HCT116 (cell line): ENCODE data around the gene MSI2. TPM values are rescaled to one million over a fixed set of nuclear protein-coding genes. Genes with fewer than 3 reads are reported as not detected.

Source experiments
- ATAC-seq: fragments of 200-7000 bp; cut with Tn5 transposase; 2 replicates; pipeline ENCODE4 v1.9.1; 2020; ENCODE audit warnings: mild to moderate bottlenecking, moderate library complexity
- BruUV-seq: library from RNA; stranded (reverse); fragments of 400-500 nt; replicated peaks from 2 replicates; lab custom pipeline; 2021; lab: Mats Ljungman, UMichigan
- CTCF ChIA-PET: fragments of 300-600 bp; sonication (Branson Sonifier 250); formaldehyde crosslinking; loops from one replicate; lab custom pipeline; 2021; ENCODE audit warnings: antibody characterized with exemption; lab: Charles Lee
- POLR2A ChIA-PET: fragments of 300-600, 350-600 bp; sonication (Branson Sonifier 250); formaldehyde crosslinking; loops from one replicate; lab custom pipeline; 2021; ENCODE audit warnings: antibody characterized with exemption; lab: Charles Lee
- RAD21 ChIA-PET, 2 experiments: fragments of 300-600 bp; sonication (Branson Sonifier 250); formaldehyde crosslinking; loops; one replicate each; lab custom pipeline; 2023; ENCODE audit warnings: low total read pairs in 2 of 2; ENCODE audit not compliant: uncharacterized antibody in 2 of 2, unreplicated experiment in 2 of 2, low non-redundant PET in 1 of 2; lab: Charles Lee
- DNase-seq: peaks from one replicate; pipeline ENCODE4 v3.0.0-alpha.2; 2010; ENCODE audit warnings: low read depth, low spot score
- H2AFZ ChIP-seq: fragments of 200-600 bp; shearing (Covaris generic), sonication (generic); 2 replicates; pipeline ENCODE4 v1.6.1; 2017; ENCODE audit warnings: low read depth, mixed run types, mixed read lengths, antibody characterized with exemption, low read length; ENCODE audit not compliant: poor library complexity, severe bottlenecking
- H3K27ac ChIP-seq: 2 replicates; pipeline ENCODE4 v1.5.1; 2012; ENCODE audit warnings: low read depth, low read length
- H3K27me3 ChIP-seq: fragments of 200-600 bp; sonication (generic); 2 replicates; pipeline ENCODE4 v1.6.1; 2016; ENCODE audit warnings: mixed run types, low read length, mixed read lengths; ENCODE audit not compliant: insufficient read depth
- H3K36me3 ChIP-seq, 2 experiments: fragments of 200-500 bp in 1 of 2; fragments of 200-600 bp in 1 of 2; sonication (Bioruptor generic) in 1 of 2; sonication (generic) in 1 of 2; 2 replicates each; pipeline versions ENCODE4 v1.5.1 to v1.6.1; 2014 to 2016; ENCODE audit warnings: low read length in 2 of 2, inconsistent platforms in 1 of 2, mixed read lengths in 1 of 2, mixed run types in 1 of 2; ENCODE audit not compliant: insufficient read depth in 2 of 2, control insufficient read depth in 1 of 2
- H3K4me1 ChIP-seq, 2 experiments: fragments of 200-600 bp in 1 of 2; sonication (generic) in 1 of 2; 2 replicates each; pipeline versions ENCODE4 v1.5.1 to v1.6.1; 2012 to 2017; ENCODE audit warnings: low read length in 2 of 2, inconsistent platforms in 1 of 2, mild to moderate bottlenecking in 1 of 2, mixed read lengths in 1 of 2, mixed run types in 1 of 2, moderate library complexity in 1 of 2; ENCODE audit not compliant: insufficient read depth in 2 of 2, control insufficient read depth in 1 of 2
- H3K4me2 ChIP-seq: fragments of 200-600 bp; sonication (generic); 2 replicates; pipeline ENCODE4 v1.6.1; 2017; ENCODE audit warnings: mixed run types, low read length, mixed read lengths
- H3K4me3 ChIP-seq, 2 experiments: fragments of 200-600 bp in 1 of 2; sonication (generic) in 1 of 2; replicated peaks in 1 of 2; 2 replicates each; pipeline ENCODE4 v1.5.1; 2011 to 2016; ENCODE audit warnings: low read length in 2 of 2, control low read depth in 1 of 2, low read depth in 1 of 2, mild to moderate bottlenecking in 1 of 2, mixed read lengths in 1 of 2, mixed run types in 1 of 2
- H3K79me2 ChIP-seq: fragments of 200-600 bp; sonication (generic); 2 replicates; pipeline ENCODE4 v1.6.1; 2017; ENCODE audit warnings: mild to moderate bottlenecking, mixed run types, low read length, moderate library complexity, mixed read lengths; ENCODE audit not compliant: insufficient read depth
- H3K9ac ChIP-seq: fragments of 200-600 bp; sonication (generic); 2 replicates; pipeline ENCODE4 v1.6.1; 2016; ENCODE audit warnings: low read length, mixed read lengths
- H3K9me2 ChIP-seq: fragments of 200-600 bp; sonication (generic), shearing (Covaris generic); 2 replicates; pipeline ENCODE4 v1.6.1; 2017; ENCODE audit warnings: mixed run types, mild to moderate bottlenecking, moderate library complexity; ENCODE audit not compliant: insufficient read depth
- H3K9me3 ChIP-seq, 2 experiments: fragments of 200-500 bp in 1 of 2; fragments of 200-600 bp in 1 of 2; sonication (Bioruptor generic) in 1 of 2; sonication (generic) in 1 of 2; 2 replicates each; pipeline ENCODE4 v1.6.1; 2014 to 2017; ENCODE audit warnings: low read length in 2 of 2, mixed read lengths in 2 of 2, inconsistent platforms in 1 of 2, low read depth in 1 of 2, mild to moderate bottlenecking in 1 of 2, mixed run types in 1 of 2, moderate library complexity in 1 of 2; ENCODE audit not compliant: control insufficient read depth in 1 of 2, insufficient read depth in 1 of 2
- H4K20me1 ChIP-seq: fragments of 200-600 bp; sonication (generic), shearing (Covaris generic); 2 replicates; pipeline ENCODE4 v1.6.1; 2017; ENCODE audit warnings: mixed run types, mild to moderate bottlenecking, moderate library complexity; ENCODE audit not compliant: insufficient read depth
- ELF1 ChIP-seq: IDR thresholded peaks from 2 replicates; pipeline ENCODE4 v1.6.1; 2012; ENCODE audit warnings: low read depth, borderline replicate concordance
- EZH2 ChIP-seq: fragments of 200-600 bp; sonication (generic); IDR thresholded peaks from 2 replicates; pipeline ENCODE4 v1.6.1; 2017; ENCODE audit warnings: antibody characterized with exemption, mixed run types
- EZH2phosphoT487 ChIP-seq: fragments of 200-600 bp; IDR thresholded peaks from 2 replicates; pipeline ENCODE4 v1.6.1; 2018; ENCODE audit warnings: antibody characterized with exemption, borderline replicate concordance
- JUND ChIP-seq: IDR thresholded peaks from 2 replicates; pipeline ENCODE4 v1.6.1; 2012
- POLR2A ChIP-seq: IDR thresholded peaks from 2 replicates; pipeline ENCODE4 v1.7.0; 2011; ENCODE audit warnings: borderline replicate concordance; ENCODE audit not compliant: insufficient read depth, insufficient read length; ENCODE audit errors: extremely low read depth
- POLR2AphosphoS5 ChIP-seq: IDR thresholded peaks from 2 replicates; pipeline ENCODE4 v1.6.1; 2011; ENCODE audit warnings: mild to moderate bottlenecking, low read depth, low read length, moderate library complexity
- SP1 ChIP-seq: IDR thresholded peaks from 2 replicates; pipeline ENCODE4 v1.6.1; 2012; ENCODE audit warnings: low read depth
- TCF7L2 ChIP-seq: IDR thresholded peaks from 2 replicates; pipeline ENCODE4 v1.7.0; 2011; ENCODE audit warnings: borderline replicate concordance, inconsistent platforms; ENCODE audit not compliant: insufficient read depth, insufficient read length; ENCODE audit errors: extremely low read depth
- ZNF274 ChIP-seq: fragments of 200-500 bp; sonication (Bioruptor generic); IDR thresholded peaks from 2 replicates; pipeline ENCODE4 v1.6.1; 2014; ENCODE audit warnings: mild to moderate bottlenecking, low read depth, low read length, inconsistent platforms
- intact Hi-C: fragments of 100-400 bp; cut with micrococcal nuclease; formaldehyde crosslinking; loops from 2 replicates; pipeline ENCODE4 v1.10.0; 2022
- total RNA-seq: library from RNA; stranded (reverse); gene quantifications from one replicate; pipeline ENCODE4 v1.2.1, GENCODE V29; 2021; ENCODE audit not compliant: unreplicated experiment
- TF ChIP-seq, protein P1 (sequence below): IDR thresholded peaks from 2 replicates; pipeline ENCODE4 v1.6.1; 2012
- TF ChIP-seq, protein P2 (sequence below): IDR thresholded peaks from 2 replicates; pipeline ENCODE4 v1.6.1; 2012; ENCODE audit warnings: low read depth
- TF ChIP-seq, protein P3 (sequence below): IDR thresholded peaks from 2 replicates; pipeline ENCODE4 v1.6.1; 2011; ENCODE audit warnings: mild to moderate bottlenecking, low read length, moderate library complexity; ENCODE audit not compliant: insufficient replicate concordance; ENCODE audit errors: extremely low read depth

MSI2 gene
- total RNA-seq, 1 experiment from 2014 or later, result 137 TPM

DNA sequence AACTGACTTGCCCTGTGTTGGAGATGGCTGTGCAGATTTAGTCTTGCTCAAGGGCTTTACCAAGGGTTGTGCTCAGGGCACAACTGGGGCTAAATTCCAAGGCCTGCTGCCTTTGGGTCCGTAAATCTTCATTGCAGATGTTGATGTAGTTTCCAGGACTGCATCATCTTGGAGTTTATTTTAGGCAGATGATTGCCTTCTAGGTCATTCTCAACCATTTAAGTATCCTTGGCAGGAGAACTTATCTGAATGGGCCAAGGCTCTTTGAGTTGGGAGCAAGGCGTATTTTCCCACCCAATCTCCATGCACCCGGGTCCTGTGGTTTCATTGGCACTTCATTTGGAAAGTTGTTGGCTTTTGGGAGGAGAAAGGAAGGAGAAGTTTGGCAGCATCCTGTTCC is 200.3 kb downstream of the MSI2 start:
- DNase-seq (no peak), ATAC-seq (no peak)
- H3K9me3 ChIP-seq, result no peaks in the 10 kb centered on the region
- intact Hi-C loops, result no loop called here
- H3K9me2 ChIP-seq, result no peaks in the 10 kb centered on the region
- no peak overlapping the region for H3K27ac ChIP-seq
- TF ChIP-seq, protein P1, sequence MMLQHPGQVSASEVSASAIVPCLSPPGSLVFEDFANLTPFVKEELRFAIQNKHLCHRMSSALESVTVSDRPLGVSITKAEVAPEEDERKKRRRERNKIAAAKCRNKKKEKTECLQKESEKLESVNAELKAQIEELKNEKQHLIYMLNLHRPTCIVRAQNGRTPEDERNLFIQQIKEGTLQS, result no peak
- no peak for TF ChIP-seq TCF7L2
- no peak for TF ChIP-seq EZH2
- no peak for TF ChIP-seq ELF1
- TF ChIP-seq, protein P2, sequence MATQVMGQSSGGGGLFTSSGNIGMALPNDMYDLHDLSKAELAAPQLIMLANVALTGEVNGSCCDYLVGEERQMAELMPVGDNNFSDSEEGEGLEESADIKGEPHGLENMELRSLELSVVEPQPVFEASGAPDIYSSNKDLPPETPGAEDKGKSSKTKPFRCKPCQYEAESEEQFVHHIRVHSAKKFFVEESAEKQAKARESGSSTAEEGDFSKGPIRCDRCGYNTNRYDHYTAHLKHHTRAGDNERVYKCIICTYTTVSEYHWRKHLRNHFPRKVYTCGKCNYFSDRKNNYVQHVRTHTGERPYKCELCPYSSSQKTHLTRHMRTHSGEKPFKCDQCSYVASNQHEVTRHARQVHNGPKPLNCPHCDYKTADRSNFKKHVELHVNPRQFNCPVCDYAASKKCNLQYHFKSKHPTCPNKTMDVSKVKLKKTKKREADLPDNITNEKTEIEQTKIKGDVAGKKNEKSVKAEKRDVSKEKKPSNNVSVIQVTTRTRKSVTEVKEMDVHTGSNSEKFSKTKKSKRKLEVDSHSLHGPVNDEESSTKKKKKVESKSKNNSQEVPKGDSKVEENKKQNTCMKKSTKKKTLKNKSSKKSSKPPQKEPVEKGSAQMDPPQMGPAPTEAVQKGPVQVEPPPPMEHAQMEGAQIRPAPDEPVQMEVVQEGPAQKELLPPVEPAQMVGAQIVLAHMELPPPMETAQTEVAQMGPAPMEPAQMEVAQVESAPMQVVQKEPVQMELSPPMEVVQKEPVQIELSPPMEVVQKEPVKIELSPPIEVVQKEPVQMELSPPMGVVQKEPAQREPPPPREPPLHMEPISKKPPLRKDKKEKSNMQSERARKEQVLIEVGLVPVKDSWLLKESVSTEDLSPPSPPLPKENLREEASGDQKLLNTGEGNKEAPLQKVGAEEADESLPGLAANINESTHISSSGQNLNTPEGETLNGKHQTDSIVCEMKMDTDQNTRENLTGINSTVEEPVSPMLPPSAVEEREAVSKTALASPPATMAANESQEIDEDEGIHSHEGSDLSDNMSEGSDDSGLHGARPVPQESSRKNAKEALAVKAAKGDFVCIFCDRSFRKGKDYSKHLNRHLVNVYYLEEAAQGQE, result no peak
- no peak for TF ChIP-seq POLR2A
- no peak for TF ChIP-seq SP1
- TF ChIP-seq POLR2AphosphoS5, result no peak
- TF ChIP-seq JUND, result no peak
- TF ChIP-seq, protein P3, sequence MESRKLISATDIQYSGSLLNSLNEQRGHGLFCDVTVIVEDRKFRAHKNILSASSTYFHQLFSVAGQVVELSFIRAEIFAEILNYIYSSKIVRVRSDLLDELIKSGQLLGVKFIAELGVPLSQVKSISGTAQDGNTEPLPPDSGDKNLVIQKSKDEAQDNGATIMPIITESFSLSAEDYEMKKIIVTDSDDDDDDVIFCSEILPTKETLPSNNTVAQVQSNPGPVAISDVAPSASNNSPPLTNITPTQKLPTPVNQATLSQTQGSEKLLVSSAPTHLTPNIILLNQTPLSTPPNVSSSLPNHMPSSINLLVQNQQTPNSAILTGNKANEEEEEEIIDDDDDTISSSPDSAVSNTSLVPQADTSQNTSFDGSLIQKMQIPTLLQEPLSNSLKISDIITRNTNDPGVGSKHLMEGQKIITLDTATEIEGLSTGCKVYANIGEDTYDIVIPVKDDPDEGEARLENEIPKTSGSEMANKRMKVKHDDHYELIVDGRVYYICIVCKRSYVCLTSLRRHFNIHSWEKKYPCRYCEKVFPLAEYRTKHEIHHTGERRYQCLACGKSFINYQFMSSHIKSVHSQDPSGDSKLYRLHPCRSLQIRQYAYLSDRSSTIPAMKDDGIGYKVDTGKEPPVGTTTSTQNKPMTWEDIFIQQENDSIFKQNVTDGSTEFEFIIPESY, result no peak
- TF ChIP-seq EZH2phosphoT487, result no peak
- TF ChIP-seq ZNF274, result no peak
- H3K36me3 ChIP-seq, result no peaks in the 10 kb centered on the region
- ChIA-PET RAD21 (no interaction called here), CTCF (no interaction called here), POLR2A (no interaction called here)
- H2AFZ ChIP-seq, result no peak overlapping the region
- H3K4me1 ChIP-seq, result peaks cover 27 to 34% of the 10 kb centered on the region in 2 experiments
- no TSS peak for BruUV-seq
- no peak overlapping the region for H3K4me2 ChIP-seq
- H3K79me2 ChIP-seq, result no peaks in the 10 kb centered on the region
- no peaks in the 10 kb centered on the region for H3K27me3 ChIP-seq
- no peak overlapping the region for H3K9ac ChIP-seq
- H3K4me3 ChIP-seq, result no peak overlapping the region
- H4K20me1 ChIP-seq, result no peaks in the 10 kb centered on the region
